Femur (tissue), 1 donor: ENCODE results near the gene CUL1.

ENCODE experiments used
- DNase-seq: peaks from one replicate; pipeline ENCODE4 v3.0.0-alpha.2; 2017

Gene CUL1

DNA sequence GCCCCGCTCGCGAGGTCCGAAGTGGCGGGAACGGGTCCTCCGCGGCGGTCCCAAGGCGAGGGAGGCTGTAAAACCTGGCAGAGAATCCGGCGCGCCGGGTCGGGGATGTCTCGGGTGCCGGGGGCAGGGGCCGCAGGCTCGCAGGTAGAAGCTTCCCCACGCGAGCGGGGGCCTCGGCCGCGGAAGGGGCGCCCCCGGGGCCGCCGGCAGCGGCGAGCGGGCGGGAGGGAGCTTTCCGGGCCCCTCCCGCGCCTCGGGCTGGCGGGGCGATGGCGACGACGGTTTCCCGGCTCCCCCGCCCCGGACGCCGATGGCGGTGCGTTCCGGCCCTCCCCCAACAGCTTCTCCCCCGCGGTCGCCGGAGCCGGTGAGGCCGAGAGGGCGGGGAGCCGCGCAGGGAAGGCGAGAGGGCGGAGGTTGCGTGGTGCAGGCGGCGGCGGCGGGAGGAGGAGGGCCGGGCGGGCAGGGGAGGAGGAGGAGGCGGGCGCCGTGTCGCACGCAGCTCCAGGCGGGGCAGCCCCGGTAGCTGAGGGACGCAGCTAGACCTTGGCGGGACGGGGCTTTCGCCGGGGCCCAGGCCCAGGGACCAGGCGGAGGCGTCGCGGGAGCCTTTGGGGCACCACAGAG lies at the start of gene CUL1:
TSS of gene CUL1 (plus strand) at position 507 of the 627 bp plus-strand sequence. CDS start 31,220 bp downstream, outside the sequence.
- peak; percentile 88 for DNase-seq

DNA sequence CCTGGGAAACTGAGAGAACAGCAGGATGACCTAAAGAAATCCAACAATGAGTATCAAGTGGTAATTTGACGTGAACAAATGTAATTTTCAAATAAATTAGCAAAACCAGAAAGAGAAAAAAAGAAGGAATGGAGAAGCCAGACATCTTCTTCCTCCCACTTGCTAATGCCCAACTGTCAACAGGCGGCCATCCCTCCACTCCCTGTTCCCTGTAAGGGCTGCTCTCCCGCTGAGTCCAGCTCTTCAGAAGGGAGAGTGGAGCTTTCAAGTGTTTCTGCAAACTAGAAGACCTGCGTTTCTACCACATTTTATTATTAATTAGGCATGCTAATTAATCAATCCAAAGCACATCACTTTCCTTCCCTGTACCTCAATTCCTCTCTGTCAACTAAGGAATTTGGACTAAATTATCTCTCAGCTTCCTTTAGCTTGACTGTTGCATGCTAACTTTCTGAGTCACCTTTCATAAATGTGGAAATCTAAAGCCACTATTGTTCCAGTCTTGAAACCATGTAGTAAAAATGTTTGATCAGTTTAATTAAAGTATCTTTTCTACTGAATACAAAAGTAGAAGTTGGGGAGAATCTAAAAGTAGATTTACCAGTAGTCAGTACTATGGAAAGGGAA lies 48.4 kb upstream of the CUL1 start:
- no peak for DNase-seq

DNA sequence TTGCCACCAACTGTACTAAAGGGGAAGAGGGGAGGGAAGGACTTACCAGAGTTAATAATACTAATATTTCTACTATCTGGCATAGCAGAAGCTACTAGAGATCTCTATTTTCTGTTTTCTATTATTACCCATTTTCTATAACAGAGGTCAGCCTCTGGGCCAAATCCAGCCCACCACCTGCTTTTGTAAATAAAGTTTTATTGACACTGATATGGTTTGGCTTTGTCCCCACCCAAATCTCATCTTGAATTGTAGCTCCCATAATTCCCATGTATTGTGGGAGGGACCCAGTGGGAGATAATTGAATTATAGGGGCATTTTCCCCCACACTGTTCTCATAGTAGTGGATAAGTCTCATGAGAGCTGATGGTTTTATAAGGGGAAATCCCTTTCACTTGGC lies 45.9 kb upstream of the CUL1 start:
- no peak for DNase-seq

DNA sequence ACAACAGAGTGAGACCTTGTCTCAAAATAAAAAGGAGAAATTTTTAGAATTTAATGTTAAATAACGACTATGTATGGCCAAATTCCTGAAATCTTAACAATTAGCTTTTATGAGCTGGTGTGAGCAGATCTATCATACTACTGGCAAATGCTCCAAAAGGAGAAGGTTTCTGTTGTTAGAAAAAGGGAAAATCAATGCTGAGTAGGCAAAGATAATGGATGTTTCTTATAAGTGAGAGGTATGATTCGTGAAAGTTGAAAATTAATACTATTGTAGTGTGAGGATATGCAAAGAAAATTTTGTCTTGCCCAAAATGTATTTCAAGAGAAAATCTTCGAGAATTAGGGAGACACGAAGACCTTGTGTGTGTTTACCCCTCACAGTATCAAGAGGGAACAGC lies 40.8 kb upstream of the CUL1 start:
- DNase-seq, result no peak

DNA sequence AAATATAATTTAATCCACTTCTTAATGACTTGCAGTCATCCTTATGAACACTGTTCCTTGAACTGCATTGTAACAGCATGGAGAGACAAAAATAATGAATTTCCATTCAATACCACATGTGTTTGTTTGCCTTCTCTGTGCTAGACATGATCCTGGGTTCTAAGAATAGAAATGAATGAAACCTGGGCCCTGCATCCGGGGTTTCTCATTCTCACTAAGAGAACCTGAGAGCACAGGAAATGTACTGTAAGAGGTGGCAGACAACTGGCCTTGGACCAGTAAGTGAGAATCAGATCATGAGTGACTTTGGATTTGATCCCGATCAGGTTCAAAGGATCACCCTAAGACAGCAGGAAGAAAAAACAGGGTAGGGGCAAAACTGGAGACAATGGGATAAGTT lies 37.2 kb upstream of the CUL1 start:
- no peak for DNase-seq

DNA sequence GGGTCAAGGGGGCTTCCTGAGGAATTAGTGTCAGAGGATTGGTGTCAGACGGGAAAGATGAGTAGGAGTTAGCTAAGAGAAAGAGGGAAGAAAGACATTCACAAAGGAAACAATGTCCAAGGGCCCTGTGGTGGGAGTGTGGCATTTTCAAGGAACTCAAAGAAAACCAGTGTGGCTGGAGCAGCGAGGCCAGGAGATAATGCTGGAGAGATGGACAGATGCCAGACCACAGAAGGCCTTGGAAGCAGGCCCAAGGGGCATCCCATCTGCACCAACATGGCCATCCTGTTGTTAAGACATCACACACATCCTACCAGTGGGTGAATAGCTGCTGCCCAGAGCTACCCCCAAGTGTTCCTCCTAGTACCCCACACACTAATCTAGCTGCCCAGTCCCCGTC lies 36.1 kb upstream of the CUL1 start:
- DNase-seq, result peak; percentile 38

DNA sequence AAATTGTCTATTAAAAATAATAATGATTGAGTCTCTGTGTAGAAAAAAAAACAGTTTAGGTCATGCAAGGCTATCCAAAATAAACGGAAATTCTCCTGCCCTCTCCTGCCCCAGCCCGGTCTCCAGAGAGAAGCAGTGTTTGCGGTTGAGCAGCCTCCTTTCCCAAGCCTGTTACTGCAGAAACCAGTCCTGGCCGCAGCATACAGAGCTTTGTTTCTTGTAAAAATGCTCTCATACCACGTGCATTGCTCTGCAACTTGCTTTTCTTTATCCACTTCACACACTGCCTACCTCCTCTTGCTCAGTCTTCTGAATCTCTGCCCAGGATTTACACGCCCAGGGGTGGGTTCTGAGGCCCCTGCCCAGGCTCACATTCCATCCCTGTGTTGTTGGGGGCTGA lies 34.4 kb upstream of the CUL1 start:
- DNase-seq, result peak; percentile 64

DNA sequence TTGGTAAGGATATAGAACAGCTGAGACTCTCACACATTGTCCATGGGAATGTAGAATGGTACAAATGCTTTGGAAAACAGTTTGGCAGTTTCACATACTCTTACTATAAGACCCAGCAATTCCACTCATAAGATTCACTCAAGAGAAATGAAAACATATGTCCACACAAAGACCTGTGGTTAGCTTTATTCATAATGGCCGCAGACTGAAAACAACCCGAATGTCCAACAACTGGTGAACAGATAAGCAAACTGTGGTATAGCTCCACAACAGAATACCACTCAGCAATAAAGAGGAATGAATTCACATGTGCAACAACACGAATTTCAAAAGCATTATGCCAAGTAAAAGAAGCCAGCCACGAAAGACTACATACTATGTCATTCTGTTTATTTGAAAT lies 33.5 kb upstream of the CUL1 start:
- DNase-seq, result no peak

DNA sequence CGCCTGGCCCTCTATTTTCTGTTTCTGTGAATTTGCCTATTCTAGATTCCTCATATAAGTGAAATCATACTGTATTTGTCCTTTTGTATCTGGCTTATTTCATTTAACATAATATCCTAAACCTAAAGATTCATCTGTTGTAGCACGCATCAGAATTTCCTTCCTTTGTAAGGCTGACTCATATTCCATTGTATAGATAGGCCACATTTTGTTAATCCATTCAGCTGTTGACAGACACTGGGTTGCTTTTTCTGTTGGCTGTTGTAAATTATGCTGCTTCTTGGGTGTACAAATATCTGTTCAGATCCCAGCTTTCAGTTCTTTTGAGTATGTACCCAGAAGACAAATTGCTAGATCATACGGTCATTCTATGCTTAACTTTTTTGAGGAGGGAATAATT lies 28.8 kb upstream of the CUL1 start:
- no peak for DNase-seq

DNA sequence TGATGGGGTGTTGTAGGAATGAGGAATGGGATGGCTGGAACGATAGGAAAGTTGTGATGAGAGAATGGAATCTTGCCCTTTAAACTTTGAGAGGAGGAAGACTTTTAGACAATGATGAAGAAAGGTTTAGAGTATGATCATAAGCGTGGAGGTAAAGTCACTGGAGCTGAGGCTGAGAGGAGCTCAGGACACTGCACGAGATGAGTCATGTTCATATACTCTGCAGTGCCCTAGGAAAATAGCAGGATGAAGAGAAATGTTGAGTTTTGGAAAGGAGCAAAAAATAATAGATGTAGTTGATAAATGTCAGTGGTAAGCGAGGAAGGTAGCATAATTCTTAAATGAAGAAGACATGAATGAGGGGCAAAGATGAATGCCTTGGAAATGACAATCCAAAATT lies 28.3 kb upstream of the CUL1 start:
- no peak for DNase-seq

DNA sequence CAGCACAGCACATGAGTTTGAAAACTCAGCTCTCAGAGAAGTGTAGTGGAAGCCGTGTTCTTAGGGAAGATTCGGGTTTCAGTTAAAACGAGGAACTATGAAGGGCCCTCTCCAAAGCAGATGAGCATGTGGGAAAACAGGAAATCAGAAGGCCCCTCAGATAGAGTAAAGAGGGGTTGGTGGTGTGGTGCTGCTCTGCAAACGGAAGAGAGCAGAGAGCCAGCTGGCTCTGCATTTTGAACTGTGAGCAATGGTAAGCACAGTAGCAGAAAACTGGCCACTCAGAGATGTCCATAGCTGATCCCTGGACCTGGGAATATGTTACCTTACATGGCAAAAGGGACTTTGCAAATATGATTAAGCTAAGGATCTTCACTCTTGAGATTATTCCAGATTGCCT lies 27.9 kb upstream of the CUL1 start:
- DNase-seq, result no peak

DNA sequence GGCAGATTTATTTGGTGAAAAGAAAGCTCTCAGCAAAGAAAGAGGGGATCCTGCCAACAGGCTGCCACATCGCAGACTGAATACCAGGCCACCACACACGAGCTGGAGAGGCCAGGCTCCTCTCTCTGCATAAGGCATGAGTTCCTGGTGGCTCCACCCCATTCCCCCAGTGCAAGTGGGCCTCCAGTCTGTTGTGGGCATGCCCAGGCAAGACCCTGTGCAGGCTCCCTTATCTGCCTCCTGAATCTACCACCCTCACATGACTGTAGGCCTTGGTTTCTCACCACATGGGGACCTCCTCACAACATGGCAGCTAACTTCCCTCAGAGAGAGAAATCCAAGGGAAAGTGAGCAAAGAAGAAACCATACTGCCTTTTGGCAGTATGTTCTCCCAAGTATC lies 26.7 kb upstream of the CUL1 start:
- DNase-seq, result no peak

DNA sequence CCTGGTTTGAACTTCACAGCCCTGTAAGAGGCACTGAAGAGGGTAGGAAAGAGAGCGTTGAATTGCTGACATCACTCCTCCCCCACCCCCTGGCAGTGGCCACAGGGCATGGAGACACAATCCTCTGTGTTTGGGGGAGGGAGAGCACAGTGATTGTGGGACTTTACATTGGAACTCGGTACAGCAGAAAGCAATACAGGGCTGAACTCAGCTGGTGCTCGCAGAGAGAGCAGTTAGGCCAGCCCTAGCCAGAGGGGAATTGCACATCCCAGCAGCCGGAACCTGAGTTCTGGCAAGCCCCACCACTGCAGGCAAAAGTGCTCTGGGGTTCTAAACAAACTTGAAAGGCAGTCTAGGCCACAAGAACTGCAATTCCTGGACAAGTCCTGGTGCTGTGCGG lies 24.0 kb upstream of the CUL1 start:
- DNase-seq, result no peak

DNA sequence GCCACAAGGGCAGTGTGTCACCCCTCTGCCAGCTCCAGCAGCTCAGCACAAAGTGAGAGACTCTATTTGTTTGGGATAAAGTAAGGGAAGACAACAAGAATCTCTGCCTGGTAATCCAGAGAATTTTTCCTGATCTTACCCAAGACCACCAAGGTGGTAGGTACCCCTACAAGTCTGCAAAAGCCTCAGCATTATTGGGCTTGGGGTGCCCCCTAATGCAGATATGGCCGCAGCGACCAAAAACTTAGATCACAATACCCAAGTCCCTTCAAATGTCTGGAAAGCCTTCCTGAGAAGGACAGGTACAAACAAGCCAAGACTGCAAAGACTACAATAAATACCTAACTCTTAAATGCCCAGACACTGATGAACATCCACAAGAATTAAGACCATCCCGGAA lies 22.4 kb upstream of the CUL1 start:
- no peak for DNase-seq

DNA sequence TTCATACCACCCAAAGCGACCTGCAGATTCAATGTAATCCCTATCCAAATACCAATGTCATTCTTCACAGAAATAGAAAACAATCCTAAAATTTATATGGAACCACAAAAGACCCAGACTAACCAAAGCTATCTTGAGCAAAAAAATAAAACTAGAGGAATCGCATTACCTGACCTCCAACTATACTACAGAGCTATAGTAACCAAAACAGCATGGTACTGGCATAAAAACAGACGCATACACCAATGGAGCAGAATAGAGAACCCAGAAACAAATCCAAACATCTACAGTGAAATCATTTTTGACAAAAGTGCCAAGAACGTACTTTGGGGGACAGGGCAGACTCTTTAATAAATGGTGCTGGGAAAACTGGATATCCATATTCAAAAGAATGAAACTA lies 16.9 kb upstream of the CUL1 start:
- DNase-seq, result no peak

DNA sequence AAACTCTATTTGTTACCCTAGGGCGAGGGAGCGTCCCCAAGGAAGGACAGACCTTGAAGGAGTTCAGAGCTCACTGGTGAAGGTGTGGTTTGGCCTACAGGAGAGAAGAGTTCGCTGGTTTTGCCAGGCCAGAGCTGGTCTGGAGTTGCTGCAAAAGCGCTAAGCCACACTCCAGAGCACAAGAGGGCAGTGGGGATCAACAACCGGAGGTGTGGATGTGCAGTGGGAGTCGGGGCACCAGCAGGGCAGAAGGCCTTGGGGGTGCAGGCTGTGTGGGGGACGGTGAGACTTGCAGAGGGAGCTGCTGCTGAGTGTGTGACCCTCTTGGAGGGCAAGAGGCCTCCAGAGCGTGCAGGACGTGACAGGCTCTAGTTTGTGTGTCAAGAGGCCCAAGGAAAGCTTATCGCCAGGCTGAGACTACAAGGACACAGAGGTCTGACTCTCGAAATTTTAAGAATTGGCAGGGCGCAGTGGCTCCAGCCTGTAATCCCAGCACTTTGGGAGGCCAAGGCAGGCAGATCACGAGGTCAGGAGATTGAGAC lies 14.3 kb upstream of the CUL1 start:
- no peak for DNase-seq

DNA sequence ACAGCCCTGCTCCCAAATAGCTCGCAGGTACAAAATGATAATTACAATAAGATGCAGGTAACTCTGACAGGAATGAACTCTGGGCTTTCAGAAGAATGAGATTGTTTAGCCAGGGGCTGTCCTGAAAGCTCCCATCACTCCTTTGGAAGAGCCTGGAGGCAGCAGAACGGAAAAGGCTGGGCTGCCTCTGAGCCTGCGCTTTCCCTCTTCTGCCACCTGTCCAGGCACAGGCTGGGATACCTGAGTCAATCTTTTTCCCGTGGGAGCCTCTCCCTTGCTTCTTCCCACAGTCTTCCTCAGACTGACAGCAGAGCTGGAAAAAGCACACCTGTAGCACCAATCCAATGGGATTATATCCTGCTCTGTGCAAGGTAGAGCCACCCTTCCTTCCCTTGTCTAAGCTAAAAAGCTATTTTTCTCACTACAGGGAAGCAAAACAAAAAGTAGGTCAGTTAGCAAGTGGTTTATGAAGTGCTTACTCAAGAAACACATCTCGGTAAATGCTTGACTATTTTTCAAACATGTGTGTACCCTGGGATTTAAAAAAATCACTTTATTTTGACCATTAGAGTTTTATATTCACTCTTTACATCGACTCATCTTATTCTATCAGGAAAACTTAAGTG lies 12.3 kb upstream of the CUL1 start:
- DNase-seq, result no peak

DNA sequence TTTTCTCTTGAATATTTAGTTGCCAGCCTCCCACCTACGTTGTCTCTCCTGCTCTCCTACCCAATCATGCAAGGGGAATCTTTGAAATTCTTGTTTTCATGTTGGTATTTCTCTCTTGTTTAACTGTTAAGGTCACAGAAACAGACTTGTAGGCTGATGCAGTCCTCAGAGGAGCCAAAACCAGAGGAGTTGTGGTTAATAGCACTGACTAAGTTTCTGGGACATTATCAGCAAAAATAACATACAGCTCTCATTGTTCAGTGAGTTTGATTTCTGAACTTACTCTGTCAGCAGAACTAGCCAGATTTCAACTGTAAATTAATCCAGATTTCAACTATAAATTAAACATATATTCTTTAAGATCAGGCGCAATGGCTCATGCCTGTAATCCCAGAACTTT lies 11.1 kb upstream of the CUL1 start:
- no peak for DNase-seq

DNA sequence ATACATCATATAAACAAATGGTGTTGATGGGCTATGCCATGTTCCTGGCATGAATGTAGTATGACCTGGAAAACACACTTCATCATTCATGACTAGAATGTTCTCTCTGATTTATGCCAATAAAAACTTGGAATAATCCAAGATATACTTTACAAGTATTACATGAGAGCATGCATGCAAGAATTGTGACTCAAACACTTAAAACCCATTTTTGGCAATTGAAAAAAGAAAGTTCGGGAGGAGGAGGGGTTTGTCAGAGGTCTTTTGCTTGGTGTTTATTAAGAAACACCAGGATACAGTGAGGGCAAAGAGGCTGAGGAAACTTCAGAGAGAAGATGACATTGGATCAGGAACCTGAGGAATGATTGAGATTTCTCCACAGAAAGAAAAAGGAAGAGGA lies 10.2 kb upstream of the CUL1 start:
- no peak for DNase-seq

DNA sequence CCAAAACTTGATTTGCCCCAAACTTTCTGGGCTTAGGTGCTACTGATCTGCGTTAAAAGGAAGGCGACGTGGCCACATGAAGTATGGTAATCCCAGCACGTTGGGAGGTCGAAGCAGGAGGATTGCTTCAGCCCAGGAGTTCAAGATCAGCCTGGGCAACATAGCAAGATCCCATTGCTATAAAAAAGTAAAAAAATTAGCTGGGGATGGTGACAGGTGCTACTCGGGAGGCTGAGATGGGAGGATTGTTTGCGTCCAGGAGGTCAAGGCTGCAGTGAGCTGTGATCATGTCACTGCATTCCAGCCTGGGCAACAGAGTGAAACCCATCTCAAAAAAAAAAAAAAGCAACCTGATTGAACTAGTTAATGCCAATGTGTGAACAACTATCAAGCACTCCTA lies 5.1 kb upstream of the CUL1 start:
- DNase-seq, result no peak

DNA sequence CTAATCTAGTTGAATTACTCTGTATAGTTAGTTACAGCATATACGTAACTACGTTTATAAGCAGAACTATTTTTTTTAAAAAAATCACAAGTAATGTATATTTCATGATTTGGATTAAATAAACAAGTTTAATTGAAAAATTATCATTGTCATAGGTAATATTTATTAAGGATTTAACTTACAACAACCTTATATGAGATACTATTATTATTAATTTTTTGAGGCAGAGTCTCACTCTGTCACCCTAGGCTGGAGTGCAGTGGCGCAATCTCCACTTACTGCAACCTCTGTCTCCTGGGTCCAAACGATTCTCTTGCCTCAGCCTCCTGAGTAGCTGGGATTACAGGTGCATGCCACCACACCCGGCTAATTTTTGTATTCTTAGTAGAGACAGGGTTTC lies 4.1 kb upstream of the CUL1 start:
- no peak for DNase-seq

DNA sequence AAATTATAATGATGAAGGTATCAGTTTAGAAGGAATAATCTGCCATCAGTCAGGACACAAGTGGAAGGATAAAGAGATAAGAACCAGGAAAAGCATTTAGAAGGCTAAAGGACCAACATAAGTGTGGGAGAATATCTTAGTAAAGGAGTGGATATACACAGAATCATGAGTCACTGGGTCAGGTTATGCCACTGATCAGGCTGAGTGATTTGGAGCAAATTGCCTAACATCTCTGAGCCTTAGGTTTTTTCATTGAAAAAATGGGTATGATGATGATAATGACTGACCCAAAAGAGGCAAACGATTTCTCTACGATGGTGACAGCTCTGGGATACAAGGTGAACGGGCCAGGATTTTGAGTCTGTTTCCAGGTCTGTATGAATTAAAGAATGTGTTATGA lies 2.8 kb upstream of the CUL1 start:
- no peak for DNase-seq

DNA sequence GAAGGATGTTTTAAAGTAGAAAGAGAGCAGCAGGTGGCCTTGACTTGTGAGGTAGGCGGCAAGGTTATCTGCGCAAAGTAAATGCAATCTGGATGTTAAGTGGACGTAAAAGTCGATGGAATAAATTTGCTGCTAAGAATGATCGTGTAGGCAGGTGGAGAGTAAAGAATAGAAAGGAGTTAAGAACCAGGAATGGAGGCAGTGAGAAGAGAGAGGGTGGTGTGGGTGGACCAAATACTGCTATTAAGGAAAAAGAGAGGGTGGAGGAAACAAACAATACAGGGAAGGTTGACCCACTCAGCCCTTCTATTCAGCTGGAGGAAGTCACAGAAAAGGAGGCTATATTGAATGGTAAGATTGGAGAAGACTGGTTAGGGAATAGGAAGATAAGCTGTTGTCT lies 1.9 kb upstream of the CUL1 start:
- no peak for DNase-seq

DNA sequence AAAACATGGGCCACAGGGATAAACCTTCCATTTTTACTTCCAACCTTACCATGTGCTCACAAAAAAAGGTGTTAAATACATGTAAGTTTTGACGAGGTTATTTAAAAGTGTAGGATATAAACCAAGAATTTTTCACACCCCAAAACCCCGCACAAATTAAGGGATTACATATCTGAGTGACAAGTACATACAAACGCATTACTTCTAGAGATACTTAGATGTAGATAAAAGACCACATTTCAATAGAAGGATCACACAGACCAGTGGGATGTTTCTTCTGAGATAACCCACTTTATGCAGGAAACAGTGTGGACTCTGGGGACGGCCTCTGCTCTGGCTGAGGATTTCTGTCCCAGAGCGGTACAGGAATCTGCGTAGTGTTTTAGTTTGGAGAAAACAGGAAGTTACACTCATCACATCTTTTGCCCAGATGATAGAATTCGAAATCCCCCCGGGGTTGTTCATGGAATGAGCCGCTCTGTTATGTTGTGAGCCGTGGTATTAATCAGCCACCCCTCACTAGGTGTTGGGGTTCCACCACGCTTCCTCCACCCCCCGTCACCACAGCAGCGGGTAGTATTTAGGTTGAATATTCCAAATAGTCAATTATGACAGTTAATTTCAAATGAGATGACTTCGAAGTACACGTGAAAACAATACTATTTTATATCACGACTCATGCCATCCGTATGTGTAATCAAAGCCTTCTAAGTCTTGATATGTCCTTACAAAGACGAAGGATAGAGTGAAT lies 1.3 kb upstream of the CUL1 start:
- DNase-seq, result peak; percentile 31
